ENCODE measurements around the gene ZNF213.

The ZNF213 gene

DNA sequence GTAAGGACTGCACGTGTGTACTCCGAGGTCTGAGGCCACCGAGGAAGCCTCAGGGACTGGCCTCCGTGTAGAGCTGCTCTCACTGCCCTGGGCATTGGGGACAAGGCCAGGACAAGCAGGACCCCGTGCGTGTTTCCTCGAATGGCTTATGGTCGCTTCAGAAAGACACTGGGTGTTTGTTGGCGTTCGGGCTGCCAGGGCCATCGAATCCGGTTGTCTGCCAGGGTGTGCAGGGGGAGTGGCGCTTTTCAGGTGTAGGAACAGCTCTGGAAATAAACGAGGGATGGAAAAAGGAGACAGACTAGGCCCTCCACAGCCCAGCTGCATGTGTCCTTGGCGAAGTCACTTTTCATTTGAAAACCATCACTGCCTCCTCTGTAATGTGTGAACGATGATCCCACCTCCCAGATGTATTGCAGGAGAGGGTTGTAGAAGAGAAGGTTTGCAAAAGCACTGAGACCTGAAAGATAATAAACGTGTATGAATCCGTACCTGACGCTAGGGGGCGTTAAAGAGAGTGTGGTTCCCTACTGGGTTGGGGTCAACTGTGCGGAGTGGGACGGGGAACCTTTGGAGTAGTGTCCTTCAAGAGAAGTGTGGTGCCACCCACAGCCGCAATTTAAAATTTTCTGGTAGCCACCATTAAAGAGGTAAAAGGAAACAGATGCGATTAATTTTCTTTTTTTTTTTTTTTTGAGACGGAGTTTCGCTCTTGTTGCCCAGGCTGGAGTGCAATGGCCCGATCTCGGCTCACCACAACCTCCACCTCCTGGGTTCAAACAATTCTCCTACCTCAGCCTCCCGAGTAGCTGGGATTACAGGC lies 33.6 kb upstream of the ZNF213 start:
- DNase-seq = peak; percentile 46

DNA sequence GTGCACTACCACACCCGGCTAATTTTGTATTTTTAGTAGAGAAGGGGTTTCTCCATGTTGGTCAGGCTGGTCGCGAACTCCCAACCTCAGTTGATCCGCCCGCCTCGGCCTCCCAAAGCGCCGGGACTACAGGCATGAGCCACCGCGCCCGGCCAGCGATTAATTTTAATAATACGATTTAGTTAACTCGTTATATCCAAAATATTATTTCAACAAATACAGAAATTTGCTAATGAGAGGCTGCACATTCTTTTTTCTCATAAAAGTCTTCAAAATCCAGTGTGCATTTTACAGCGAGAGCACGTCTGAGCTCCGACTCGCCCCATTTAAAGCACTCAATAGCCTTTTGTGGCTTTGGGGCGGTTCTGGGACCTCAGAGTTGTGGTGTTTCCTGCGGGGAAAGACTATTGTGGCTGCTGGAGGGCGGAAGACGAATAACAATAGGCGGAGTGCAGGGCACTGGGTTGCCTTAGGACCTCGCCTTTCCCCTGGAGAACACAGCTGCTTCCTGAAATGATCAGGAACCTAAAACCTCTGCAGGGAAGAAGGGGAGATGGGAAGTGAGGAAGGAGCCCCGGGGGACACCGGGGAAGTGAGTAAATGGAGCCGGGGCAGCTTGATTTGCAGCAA lies 32.9 kb upstream of the ZNF213 start:
- DNase-seq = no peak

DNA sequence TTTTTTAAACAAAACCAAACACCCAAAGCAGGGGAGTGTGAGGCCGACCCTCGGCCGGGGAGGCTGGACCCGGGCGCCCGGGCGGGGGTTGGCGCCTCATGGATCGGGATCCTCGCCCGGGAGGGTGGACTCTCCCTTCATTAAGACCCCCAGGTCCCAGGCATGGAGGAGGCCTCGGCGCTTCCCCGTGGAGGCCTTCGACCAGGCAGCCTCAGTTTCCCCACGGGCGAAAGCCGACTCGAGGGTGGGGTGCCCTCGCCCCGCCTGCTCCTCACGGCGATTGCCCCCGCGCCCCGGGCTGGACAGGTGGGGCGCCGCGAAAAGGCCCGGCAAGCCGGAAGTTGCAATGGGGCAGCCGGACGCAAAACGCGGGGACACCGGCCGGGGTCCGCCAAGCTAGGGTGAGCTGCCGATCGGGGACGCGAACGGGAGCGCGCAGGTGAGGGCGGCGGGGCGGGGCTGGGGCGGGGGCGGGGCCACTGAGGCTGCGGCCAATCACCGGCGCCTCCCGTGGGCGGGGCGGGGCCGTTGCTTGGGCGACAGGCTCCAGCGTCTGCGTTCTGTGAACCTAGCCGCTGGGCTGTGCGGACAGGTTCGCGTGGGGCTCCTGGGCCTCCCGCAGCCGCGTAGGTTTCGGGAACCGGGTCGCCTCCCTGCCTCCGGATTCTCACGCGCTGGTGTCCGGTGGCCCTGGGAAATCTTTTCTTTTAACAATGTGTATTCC lies 28.5 kb upstream of the ZNF213 start:
- DNase-seq = peak; percentile 91

DNA sequence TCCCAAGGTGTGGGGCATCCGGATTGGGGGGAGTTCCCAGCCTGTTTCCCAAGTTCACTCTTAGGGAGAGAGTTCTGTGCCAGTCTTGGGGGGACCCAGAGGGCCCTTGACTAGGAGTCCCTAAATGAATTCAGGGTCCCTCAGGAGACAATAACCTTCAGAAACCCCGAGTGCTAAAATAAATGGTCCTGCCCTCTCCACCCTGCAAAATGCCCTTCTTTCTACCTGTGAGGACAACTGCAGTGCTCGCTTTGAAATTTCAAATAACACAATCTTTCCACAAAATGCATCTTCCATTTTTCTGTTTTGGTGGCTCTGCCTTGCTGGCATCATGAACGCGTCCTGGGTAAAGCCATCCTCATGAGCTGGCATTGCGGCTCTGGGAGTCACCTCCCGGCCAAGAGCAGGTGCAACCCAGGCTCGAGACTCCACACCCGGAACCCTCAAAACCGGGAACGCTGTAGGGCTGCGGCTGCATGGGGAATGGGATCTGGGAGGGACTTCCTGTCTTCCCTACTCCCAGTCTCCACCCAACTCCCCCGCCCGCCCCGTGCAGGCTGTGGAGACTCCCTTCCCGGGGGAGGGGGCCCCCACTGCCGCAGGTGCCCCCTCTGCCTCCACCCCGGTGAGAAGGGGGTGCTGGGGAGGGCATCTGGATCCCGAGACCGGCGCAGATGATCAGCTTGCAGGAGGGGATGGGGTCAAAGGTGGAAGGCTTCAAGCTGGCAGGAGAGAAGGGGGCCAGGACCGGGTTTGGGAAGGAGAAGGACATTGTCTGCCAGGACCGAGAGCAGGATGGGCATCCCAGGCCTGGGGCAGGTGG lies 22.6 kb upstream of the ZNF213 start, which contains the start of gene ZNF205:
Gene ZNF205, plus strand, starts transcription at position 529 of the 823 bp plus-strand sequence. CDS start 845 bp downstream, outside the sequence.
- DNase-seq = peak; percentile 76

DNA sequence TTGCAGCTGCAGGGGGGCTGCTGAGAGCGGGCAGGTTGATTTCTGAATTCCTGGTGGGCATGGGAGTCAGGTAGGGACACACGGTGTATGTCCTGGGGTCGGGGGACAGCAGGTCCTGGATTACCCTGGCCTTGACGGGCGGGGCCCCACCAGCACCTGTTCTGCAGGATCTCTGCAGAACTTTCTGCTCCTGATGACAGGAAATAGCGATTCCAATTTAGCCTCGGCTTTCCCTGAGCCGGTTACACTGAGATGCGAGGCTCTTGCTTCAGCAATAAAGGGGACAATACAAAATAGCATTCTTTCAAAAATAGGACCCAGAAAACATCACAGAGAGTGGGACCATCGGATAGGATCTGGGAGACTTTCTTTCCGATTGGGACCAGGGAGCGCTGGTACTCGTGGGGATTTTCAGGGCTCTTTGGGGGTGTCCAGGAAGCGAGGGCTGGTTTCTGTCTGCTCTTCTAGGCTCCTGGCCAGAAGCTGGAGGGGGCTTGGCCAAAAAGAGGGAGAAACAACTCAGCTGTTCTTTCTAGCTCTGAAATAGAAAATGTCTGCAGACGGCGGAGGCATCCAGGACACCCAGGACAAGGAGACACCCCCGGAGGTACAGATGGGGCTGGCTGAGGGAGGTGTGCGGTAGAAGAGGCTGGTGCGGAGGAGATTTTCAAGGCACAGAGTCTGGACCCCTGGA lies 21.8 kb upstream of the ZNF213 start:
- DNase-seq = no peak

DNA sequence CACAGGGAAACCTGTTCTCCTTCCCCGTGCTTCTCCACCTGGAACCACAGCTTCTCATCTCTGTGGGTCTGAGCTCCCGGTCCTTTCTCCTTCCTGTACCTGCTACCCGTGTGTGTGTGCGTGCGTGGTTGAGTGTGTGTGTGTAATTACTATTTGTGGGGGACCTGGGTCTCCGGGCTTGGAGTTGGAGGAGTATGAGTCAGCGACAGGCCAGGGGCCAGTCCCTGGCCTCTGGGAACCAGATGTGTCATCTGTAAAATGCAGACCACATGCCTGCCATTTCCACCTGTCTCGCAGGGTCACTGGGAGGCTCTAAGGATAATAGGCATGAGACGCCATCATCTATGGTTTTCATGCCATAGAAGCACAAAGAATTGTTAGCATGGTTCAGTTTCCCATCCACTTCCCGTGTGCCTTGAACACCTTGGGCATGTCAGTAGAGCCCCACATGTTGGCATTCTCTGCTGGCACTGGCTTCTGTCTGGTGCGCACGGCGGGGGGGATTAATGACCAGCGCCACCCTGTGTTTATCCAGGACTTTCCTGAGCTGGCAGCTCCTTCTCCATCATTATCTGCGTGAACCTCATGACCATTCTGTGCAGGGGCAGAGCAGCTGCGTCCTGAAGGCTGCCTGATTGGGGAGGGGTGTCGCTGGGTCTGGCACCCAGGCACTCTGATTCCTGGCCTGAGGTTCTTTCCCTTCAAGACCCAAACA lies 20.9 kb upstream of the ZNF213 start:
- DNase-seq = no peak

DNA sequence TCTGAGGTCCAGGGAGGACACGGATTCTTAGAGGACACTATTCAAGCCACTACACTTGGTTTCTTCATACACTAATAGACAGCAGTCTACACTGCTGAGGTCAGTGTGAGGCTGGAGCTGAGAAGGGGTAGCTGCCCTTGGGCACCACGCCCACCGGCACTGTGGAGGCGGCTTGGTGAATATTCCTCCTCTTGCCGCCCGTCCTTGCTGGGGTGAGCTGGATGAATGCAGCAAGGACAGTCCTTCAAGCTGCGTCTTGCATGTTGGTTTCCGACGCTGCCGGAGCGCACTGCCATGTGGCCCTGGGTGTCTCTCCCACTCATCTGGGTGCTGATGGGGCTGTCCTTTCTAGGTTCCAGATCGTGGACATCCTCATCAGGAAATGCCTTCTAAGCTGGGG lies 19.8 kb upstream of the ZNF213 start:
- DNase-seq = no peak

DNA sequence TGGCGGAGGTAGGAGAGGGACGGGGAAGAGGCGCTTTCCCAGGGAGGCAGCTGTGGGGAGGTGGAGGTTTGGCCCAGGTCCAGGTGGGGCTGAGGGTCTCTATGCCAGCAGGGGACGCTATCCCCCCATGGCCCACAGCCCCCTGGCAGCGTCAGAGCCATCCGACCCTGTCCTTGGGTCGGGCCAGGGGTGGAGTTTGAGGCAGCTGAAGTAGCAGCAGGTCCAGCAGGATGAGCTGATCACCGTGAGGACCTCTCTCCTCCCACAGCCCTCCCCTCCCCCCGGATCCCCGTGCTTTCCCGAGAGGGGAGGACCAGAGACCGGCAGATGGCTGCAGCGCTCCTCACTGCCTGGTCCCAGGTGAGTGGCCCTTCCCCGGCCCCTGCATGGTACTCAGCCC lies 19.3 kb upstream of the ZNF213 start:
- DNase-seq = no peak

DNA sequence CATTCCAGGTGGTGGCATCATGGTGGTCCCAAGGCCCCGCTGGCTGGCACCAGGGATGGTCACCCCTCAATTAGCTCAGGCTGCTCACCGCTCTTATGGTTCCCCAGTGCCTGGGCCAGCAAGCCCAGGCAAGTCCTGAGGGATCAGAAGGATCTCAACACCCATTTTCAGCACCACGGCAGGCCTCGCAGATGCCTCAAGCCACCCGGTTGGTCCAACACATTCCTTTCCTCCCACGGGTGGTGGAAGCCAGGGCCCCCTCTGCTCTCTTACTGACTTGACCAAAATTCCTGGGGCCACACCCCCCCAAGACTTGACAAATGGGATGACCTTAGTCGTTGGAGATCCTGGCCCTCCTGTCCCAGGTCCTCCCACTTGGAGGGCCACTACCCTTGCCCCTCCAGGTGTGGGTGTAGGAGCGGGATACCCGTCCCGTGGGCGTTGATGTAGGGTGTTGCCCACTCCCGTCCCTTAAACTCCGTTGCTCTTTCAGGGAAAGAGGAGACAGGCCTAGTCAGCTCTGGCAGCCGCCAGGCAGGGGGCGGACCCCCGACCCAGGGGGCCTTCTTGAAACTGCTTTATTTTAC lies 16.5 kb upstream of the ZNF213 start:
- DNase-seq = no peak

DNA sequence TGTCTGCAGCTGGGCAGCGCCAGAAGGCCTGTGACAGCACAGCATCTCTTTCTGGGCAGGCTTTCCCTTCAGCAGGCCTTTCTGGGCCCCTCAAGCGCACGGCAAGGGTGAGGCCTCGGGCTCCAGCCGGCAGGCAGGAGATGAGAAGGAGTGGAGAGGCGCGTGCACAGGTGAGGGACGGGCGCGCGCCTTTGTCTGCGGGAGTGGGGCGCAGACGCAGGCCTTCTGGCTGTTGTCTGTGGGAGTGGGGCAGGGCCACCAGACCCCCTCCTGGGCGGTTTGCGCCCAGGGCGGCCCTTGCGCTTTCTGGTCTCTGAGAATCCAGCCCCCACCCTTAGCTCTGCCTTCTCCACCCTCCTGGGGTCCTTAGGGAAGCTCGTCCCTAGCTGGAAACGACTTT lies 16.0 kb upstream of the ZNF213 start:
- no peak for DNase-seq

DNA sequence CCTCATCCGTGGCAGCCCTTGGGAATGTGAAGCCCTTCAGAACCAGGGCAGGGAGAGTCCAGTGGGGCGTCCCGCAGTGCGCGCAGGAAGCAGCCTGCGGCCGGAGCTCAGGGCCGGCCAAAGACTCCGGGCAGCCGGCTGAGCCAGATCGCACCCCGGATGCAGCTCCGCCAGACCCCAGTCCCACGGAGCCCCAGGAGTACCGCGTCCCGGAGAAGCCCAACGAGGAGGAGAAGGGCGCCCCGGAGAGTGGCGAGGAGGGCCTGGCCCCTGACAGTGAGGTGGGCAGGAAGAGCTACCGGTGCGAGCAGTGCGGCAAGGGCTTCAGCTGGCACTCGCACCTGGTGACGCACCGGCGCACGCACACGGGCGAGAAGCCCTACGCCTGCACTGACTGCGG lies 15.5 kb upstream of the ZNF213 start:
- no peak for DNase-seq

DNA sequence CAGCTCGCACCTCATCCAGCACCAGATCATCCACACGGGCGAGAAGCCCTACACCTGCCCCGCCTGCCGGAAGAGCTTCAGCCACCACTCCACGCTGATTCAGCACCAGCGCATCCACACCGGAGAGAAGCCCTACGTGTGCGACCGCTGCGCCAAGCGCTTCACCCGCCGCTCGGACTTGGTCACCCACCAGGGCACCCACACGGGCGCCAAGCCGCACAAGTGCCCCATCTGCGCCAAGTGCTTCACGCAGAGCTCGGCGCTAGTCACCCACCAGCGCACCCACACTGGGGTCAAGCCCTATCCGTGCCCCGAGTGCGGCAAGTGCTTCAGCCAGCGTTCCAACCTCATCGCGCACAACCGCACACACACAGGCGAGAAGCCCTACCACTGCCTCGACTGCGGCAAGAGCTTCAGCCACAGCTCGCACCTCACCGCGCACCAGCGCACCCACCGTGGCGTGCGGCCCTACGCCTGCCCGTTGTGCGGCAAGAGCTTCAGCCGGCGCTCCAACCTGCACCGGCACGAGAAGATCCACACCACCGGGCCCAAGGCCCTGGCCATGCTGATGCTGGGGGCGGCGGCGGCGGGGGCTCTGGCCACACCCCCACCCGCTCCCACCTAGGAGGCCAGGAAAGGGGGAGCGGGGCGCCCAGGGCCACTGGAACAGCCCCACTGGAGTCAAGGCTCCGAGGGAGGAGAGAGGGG lies 15.0 kb upstream of the ZNF213 start:
- DNase-seq = no peak

DNA sequence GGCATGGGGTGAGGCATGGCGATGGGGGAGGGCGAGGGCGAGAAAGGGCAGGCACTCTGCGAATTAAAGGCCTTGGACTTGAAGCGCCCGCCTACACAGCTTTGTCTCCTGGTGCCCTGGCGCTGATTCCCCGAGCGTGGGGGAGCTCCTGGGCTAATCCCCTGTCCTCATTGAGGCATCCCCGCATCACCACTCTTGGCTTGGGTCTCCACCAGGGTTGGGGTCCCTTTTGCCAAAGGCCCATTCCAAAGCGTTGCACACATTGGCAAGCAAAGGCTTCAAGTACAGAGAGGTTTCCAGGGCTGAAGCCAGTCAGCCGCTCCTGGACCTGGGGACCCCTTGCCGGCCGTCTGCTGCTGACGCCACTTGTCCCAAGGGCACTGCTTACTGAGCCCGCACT lies 14.4 kb upstream of the ZNF213 start:
- no peak for DNase-seq

DNA sequence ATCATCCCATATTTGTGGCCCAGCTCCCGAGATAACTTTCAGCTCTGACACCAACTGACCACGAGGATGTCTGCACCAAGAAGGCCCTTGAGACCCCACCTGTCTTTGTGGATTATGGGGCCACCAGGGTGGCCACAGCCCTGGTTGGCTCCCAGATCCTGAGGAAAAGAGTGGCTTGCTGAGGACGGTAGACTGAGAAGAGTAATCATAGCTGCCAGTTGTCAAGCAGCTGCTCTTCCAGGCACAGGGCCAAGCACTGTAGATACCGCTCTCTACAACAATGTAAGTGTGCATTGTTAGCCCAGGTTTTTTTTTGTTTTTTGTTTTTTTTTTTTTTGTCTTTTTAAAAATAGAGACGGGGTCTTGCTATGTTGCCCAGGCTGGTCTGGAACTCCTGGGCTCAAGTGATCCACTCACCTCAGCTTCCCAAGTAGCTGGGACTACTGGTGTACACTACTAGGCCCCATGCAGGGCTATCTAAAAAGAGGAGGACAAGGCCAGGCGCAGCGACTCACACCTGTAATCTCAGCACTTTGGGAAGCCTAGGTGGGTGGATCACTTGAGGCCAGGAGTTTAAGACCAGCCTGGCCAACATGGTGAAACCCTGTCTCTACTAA lies 12.9 kb upstream of the ZNF213 start:
- no peak for DNase-seq

DNA sequence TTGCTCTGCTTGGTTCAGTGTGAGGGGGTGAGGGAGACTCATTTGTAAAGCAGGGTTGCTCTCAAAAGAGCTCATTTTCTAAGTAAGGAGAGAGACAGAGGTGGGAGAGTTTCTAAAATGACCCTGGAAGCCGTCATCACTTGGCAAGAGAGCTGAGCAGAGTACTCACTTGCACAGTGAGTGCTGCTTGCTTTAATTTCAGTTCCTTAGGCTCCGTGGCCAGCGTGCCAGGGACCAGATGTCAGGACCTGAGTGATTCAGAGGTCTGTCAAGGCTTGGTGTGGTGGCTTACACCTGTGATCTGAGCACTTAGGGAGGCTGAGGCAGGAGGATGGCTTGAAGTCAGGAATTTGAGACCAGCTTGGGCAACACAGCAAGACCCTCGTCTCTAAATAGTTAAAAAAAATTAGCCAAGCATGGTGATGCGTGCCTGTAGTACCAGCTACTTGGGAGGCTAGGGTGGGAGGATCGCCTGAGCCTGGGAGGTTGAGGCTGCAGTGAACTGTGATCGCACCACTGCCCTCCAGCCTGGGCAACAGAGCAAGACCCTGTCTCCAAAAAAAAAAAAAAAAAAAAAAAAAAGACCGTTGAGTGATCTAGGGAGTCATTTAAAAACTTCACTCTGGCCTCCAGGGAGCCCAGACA lies 11.8 kb upstream of the ZNF213 start:
- no peak for DNase-seq

DNA sequence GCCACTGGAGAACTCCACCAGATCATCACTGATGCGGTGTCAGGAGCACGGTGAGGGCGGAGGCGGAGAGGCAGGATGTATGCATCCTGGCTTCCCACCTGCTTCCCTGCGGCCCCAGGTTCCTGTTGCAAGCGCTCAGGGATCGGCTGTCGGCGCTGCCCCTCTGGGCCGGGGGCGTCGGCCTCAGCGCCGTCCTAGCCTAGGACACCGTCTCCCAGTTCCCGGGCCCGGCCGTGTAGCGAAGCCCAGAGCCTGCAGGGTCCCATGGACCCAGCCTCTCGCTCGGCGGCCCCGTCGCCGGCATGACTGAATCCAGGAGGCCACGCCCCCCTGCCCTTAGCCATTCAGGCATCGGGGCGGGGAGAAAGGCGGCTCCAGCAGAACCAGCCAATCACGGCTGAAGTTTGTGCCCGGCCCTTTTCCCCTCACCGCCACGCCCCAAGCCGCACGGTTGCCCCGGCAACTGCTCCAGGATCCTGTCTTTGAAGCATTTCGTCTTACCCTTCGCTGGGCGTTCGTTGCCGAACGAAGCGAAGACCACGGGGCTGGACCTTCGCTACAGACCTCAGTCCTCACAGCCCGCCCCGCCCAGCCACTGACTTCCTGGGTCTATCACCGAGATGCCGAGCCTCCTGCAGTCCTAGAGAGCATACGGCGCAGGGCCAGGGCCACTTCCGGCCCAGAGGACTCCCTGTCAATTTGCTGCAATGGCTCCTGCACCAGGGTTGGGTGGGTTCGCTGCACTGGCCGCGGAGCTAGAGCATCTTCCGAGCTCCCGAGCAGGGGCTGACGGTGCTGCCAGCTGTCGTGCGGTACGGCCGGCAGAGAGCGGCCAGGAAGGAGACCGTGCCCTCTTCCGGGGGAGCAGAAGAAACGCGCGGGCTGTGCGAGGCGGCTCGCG lies 10.6 kb upstream of the ZNF213 start:
- DNase-seq = peak; percentile 93

DNA sequence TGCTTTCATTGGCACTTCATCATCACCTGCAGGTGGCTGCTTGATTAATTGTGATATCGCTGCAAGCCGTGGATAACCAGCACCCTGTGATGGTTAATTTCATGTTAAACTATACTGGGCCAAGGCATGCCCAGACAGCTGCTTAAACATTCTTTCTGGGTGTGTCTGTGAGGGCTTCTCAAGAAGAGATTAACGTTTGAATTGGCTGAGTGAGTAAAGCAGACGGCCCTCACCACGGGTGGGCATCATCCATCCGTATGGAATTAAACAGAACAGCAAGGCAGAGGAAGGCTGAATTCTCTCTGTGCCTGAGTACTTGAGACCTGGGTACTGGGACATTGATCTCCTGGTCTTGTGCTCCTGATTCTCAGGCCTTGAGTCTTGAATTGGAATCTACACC lies 7.1 kb upstream of the ZNF213 start:
- no peak for DNase-seq

Data from fibroblast of skin of scalp (primary cell).